GM19238 (cell line): Measurements from ENCODE around the gene MUL1.
A peak's percentile ranks its signal among the peaks of the same experiment; 100 is the strongest.
"Not testable (repeated sequence)": the region's sequence is repeated elsewhere in the genome, so short reads cannot be mapped to it uniquely, and the experiment has no call there.

Source experiments
- DNase-seq: peaks from one replicate; pipeline ENCODE4 v3.0.0; 2011; ENCODE audit warnings: low spot score; ENCODE audit not compliant: insufficient read length

Gene MUL1

GRCh38 chr1:20511518-20512428 lies 3.8 kb upstream of the MUL1 start:
- no peak for DNase-seq

DNA sequence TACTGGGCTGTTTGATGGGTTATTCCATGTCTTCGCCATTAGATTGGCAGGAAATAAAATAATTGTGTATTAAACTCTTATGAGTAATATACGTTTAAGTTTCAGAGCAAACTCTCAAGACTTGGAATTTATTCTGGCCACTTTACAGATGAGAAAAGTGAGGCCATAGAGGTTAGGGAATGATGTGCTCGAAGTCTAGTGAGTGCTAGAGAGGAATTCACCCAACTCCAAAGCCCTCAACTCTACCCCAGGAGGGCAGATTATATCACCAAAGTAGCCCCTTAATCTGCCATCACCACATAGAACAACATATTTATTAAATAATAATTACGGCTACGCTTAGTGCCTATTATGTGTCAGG lies 440 bp upstream of the MUL1 start:
- DNase-seq, result no peak

DNA sequence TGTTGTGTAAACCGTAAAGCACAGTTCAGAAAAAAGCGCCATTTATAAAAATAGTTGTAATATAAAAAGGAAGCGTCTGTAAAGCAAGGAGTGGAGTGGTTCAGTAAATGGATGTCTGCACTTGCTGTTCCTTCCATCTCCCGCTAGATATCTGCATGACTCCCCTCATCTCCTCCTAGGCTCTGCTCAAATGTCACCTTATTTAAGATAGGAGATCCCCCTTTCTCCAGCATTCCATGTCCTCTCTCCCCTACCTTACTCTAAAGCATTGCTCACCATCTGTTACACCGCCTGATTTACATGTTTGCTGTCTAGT lies 745 bp downstream of the MUL1 start:
- DNase-seq, result no peak

- DNase-seq, result no peak
These were observed 2.5 kb downstream of the MUL1 start for GRCh38 chr1:20505488-20505887.

DNA sequence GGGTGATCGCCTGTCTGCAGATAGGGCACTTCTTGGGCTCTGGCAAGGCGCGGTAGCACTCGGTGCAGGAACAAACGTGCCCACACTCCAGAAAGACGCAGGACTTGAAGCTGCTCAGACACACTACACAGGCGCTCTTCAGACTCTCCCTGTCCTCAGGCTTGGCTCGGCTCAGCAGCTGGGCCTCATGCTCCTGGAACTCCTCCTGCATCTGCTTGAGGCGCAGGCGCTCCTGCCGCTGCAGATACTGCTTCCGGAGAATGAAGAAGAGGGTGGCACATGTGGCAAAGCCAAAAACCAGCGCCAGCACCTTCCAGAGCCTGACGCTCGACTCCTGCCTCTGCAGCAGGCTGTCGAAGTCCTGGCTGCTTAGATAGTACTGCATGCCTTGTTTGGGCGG lies 7.2 kb downstream of the MUL1 start:
- no peak for DNase-seq

DNA sequence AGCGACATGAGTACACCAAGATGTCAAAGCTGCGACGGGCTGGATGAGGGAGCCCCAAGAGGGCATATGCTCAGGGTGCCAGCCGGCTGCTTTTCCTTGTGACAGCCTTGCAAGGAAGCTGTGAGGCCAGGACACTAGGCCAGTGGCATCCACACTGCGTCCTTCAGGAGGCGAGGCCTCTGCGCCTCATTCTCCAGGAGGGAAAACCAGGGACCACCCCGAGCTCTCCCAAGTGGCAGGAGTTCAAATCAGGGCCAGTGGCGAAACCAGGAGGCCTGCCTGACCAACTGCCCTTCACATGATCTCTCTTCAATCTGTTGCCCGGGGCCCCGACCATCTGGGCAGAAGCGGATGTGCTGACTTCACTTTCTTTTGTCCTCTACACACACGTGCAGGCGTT lies 8.2 kb downstream of the MUL1 start:
- no peak for DNase-seq

GRCh38 chr1:20499105-20499504 lies 8.8 kb downstream of the MUL1 start:
- no peak for DNase-seq

GRCh38 chr1:20498116-20498515 lies 9.8 kb downstream of the MUL1 start:
- no peak for DNase-seq

DNA sequence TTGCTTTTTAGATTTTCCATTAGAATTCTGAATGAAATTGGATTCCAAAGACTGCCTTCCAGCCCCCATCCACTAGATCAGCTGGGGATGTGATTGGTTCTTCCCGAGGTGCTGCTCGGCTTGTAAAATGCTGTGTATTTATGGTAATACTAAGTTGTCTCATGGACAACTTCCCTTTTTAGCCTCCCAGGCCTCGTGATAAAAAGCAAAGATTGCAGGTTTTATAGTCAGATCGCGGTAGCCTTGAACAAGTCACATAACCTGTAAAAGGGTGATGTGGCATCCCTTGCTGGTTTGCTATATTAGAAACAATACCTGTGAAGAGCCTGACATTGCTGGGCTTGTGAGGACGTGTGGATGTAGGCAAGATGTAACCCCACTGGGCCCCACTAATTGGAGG lies 10.4 kb downstream of the MUL1 start:
- no peak for DNase-seq

DNA sequence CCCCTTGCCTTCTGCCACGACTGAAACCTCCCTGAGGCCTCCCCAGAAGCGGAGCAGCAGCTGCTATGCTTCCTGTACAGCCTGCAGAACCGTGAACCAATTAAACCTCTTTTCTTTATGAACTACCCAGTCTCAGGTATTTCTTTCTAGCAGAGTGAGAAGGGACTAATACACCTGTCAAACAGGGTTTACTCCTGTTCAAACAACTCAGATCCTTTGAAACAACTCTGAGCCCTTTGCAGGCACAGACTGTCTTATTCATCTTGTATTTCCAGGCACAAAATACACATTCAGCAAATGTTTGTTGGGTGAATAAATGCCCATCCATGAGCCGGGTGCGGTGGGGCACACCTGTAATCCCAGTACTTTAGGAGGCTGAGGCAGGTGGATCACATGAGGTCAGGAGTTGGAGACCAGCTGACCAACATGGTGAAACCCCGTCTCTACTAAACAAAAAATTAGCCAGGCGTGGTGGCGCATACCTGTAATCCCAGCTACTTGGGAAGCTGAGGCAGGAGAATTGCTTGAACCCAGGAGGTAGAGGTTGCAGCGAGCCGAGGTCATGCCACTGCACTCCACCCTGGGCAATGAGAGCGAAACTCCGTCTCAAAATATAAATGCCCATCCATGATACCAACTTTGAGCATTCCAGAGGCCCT lies 11.1 kb downstream of the MUL1 start:
- not testable (repeated sequence) for DNase-seq

DNA sequence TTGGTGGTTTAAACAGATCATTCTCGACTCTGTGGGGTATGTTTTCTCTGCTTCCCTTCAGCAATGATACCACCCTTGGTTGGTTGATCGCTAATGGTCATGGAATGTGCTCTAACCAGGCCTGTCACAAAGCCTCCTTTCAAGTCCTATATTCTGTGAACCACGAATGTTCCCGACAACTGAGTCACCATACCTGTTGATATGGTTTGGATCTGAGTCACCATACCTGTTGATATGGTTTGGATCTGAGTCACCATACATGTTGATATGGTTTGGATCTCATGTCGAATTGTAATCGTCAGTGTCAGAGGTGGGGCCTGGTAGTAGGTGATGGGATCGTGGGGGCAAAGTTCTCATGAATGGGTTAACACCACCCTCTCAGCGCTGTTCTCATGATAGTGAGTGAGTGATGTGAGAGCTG lies 11.7 kb downstream of the MUL1 start:
- no peak for DNase-seq

- no peak for DNase-seq
These were observed 12.3 kb downstream of the MUL1 start for GRCh38 chr1:20495661-20496060.

- DNase-seq, result no peak
These were observed 13.2 kb downstream of the MUL1 start for GRCh38 chr1:20494609-20495311.

DNA sequence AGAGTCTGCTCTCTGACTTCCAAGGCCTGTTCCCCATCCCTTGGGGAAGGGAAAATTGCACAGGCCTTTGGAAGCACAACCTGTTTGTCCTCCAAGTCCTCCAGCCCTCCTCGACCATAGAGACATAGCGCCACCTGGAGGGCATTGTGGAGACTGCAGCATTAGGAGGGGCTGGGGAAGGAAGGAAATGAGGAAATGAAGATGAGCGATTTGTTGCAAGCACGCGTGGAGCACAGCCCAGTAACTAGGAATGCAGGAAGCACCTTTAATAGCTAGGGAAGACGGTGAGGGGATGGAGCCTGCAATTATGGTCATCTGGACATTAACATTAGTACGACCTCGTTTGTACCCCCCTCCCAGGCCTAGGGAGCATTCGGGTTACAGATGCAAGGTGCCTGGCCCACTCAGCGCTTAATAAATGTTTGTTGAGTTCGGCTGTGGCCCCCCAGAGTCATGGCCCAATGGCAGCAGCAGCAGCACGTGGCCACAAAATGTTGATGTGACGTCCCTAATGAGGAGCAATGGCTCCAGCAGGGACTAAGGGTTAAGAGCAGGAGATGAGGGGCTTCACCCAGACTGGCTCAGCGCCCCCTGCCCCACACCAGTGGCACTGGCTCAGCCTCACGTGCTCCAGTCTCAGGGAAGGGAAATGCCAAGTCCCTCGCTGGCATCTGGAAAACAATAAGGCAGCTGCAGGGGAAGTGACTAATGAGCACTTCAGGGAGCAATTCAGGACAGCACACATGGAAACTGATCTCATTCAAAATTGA lies 13.9 kb downstream of the MUL1 start:
- peak; percentile 81 for DNase-seq

GRCh38 chr1:20493309-20493708 lies 14.6 kb downstream of the MUL1 start:
- no peak for DNase-seq

- DNase-seq, result no peak
These were observed 15.2 kb downstream of the MUL1 start for GRCh38 chr1:20492751-20493150.

- no peak for DNase-seq
These were observed 16.1 kb downstream of the MUL1 start for GRCh38 chr1:20491866-20492265.

DNA sequence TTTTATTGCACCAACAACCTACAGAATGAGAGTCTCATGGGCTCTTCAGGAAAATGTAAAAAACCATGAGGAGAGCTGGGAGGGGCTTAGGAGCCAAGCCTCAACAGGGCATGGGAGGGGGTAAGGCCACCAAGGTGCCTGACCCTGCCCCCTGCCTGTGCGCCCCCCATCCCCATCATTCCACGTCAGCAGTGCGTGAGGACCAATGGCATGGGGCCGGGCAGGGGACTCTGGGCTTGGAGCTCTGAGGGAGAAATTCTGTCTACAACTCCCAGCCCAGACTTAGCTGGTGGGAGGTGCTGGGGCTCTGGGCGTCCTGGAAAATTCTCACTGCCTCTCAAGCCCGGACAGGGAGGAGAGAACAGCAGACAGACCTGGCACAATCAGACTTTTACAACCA lies 16.8 kb downstream of the MUL1 start:
- DNase-seq, result no peak

- no peak for DNase-seq
These were observed 20.7 kb downstream of the MUL1 start for GRCh38 chr1:20487236-20487590.

GRCh38 chr1:20486457-20487235 lies 21.3 kb downstream of the MUL1 start:
- DNase-seq, result no peak
